ENCODE data around the gene C17orf113. TPM values are rescaled to one million over a fixed set of nuclear protein-coding genes. Genes with fewer than 3 reads are reported as not detected.

The C17orf113 gene
- total RNA-seq, 1 donor from 2014 or later: 4.5 TPM

DNA sequence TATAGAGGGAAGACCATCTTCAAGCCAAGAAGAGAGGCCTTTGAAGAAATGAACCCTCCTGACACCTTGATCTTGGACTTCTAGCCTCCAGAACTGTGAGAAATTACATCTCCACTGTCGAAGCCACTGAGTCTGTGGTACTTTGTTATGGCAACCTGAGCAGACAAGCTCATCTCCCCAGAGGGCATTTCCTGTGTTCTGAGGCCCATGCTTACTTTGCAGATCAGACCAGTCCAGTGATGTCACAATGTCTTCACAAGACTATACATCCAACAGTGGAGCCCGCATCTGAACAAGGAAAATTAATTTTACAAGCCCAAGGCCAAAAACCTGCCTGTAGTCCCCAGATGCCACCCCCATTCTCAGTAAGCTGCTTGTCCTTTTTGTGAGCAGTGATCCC, 14.8 kb upstream of the C17orf113 start:
- H3K4me1 Mint-ChIP-seq: peaks cover 20% of the 10 kb centered on the region
- no peaks in the 10 kb centered on the region for H3K27me3 Mint-ChIP-seq
- no peaks in the 10 kb centered on the region for H3K36me3 Mint-ChIP-seq (ENCODE audit: low read depth)
- ChIA-PET CTCF (interaction anchor here (0.8 to 5.5 kb wide), 7 partner anchors 19 to 102 kb away, joined by 3 to 72 read pairs (median 4); partner anchors contain the start of genes DNAJC7 and KAT2A), POLR2A (interaction anchor here (0.9 to 1.3 kb wide), 2 partner anchors 48 to 51 kb away, joined by 3 to 4 read pairs; partner anchors contain the start of gene DNAJC7)
- intact Hi-C loops (cut with micrococcal nuclease): no loop called here
- no peaks in the 10 kb centered on the region for H3K9me3 Mint-ChIP-seq
- DNase-seq (no peak), ATAC-seq (ENCODE audit: low read depth) (no peak)
- H3K27ac Mint-ChIP-seq: peak overlapping the region; percentile 50
- TF ChIP-seq, protein P1, sequence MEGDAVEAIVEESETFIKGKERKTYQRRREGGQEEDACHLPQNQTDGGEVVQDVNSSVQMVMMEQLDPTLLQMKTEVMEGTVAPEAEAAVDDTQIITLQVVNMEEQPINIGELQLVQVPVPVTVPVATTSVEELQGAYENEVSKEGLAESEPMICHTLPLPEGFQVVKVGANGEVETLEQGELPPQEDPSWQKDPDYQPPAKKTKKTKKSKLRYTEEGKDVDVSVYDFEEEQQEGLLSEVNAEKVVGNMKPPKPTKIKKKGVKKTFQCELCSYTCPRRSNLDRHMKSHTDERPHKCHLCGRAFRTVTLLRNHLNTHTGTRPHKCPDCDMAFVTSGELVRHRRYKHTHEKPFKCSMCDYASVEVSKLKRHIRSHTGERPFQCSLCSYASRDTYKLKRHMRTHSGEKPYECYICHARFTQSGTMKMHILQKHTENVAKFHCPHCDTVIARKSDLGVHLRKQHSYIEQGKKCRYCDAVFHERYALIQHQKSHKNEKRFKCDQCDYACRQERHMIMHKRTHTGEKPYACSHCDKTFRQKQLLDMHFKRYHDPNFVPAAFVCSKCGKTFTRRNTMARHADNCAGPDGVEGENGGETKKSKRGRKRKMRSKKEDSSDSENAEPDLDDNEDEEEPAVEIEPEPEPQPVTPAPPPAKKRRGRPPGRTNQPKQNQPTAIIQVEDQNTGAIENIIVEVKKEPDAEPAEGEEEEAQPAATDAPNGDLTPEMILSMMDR (IDR thresholded peaks at IDR 0.05): no peak
- H3K4me3 Mint-ChIP-seq: no peak overlapping the region

DNA sequence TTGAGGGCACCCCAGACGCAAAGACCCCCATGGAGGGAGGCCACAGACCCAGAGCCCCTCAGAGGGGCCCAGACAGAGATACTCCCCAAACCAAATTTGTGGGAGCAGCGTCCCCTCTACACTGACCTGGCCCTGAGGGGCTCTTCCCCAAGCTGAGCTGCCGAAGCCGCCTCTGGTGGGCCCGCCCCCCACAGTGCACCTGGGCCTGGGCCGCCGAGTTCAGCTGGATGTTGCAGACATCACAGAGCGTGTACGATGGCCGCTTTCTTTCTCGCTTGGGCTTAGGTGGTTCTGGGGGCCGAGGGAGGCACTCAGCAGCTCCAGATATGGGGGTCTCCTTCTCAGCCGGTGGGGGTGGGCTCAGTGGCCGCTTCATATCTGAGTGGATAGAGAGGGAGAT, 12.3 kb upstream of the C17orf113 start:
- TF ChIP-seq, protein P1 (IDR thresholded peaks at IDR 0.05): no peak
- DNase-seq (no peak), ATAC-seq (ENCODE audit: low read depth) (no peak)
- CTCF ChIA-PET: interaction anchor here (1.1 to 1.7 kb wide), 2 partner anchors 21 to 98 kb away, joined by 3 to 4 read pairs; no protein-coding TSS in a partner anchor
- Mint-ChIP-seq H3K4me3 (no peak overlapping the region), H3K9me3 (no peaks in the 10 kb centered on the region), H3K36me3 (ENCODE audit: low read depth) (no peaks in the 10 kb centered on the region), H3K27me3 (no peaks in the 10 kb centered on the region), H3K4me1 (peaks cover 20% of the 10 kb centered on the region), H3K27ac (no peak overlapping the region)
- intact Hi-C loops (cut with micrococcal nuclease): loop anchor here (1.0 kb wide), 3 partner anchors 37 to 99 kb away; no protein-coding TSS in a partner anchor
- POLR2A ChIA-PET: interaction anchor here (0.9 kb wide), 1 partner anchor 37 kb away, joined by 3 read pairs; no protein-coding TSS in a partner anchor

DNA sequence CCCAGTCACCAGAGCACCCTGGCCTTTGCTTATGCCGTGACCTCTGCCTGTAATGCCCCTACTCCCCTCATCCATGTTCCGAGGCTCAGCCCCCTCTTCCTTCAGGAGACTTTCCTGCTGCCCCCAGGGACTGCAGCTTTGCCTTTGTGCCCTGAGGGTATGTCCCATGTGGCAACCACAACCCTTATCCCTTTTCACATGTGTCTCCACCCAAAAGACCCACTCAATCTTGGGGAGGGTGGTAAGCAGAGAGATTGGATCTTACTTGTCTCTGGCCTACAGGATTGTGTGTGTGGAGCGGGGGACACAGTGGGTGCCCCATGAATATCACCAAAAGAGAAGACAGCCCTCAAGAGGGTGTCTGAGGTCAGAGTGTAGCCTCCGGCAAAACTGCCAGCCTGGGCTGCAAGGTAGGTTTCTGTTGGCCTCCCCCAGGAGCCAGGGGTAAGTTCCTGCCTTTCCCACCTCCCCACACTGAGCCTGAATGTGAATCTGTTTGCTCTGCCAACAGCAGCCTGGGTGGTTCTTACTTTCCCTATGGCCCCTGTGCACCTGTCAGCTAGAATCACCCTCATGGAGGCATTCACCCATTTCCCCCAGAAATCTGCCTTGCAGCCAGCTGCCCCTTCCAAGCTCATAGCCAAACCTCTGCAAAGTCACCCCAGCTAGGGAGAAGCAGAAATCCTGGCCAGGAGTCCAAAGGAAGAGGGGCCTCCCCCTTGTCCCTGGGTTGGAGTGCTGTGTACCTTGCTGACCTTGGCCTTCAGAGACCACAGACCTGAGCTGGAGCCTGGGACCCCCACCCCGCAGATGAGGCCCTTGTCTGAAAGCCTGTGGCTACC, 11.5 kb upstream of the C17orf113 start:
- H3K27ac Mint-ChIP-seq: no peak overlapping the region
- intact Hi-C loops (cut with micrococcal nuclease): no loop called here
- TF ChIP-seq, protein P1 (IDR thresholded peaks at IDR 0.05): no peak
- no peaks in the 10 kb centered on the region for H3K36me3 Mint-ChIP-seq (ENCODE audit: low read depth)
- POLR2A ChIA-PET: interaction anchor here (1.1 kb wide), 1 partner anchor 63 kb away, joined by 3 read pairs; no protein-coding TSS in a partner anchor
- peaks cover 16% of the 10 kb centered on the region for H3K4me1 Mint-ChIP-seq
- no peaks in the 10 kb centered on the region for H3K27me3 Mint-ChIP-seq
- CTCF ChIA-PET: interaction anchor here (1.1 to 1.7 kb wide), 4 partner anchors 20 to 97 kb away, joined by 3 to 4 read pairs (median 4); no protein-coding TSS in a partner anchor
- no peak for DNase-seq
- ATAC-seq (ENCODE audit: low read depth): no peak
- no peaks in the 10 kb centered on the region for H3K9me3 Mint-ChIP-seq
- no peak overlapping the region for H3K4me3 Mint-ChIP-seq

- Mint-ChIP-seq H3K27me3 (peaks cover 2% of the 10 kb centered on the region), H3K36me3 (ENCODE audit: low read depth) (no peaks in the 10 kb centered on the region), H3K9me3 (no peaks in the 10 kb centered on the region), H3K27ac (no peak overlapping the region), H3K4me1 (peaks cover 16% of the 10 kb centered on the region), H3K4me3 (no peak overlapping the region)
- intact Hi-C loops (cut with micrococcal nuclease): no loop called here
- POLR2A ChIA-PET: no interaction called here
- CTCF ChIA-PET: interaction anchor here (1.7 kb wide), 1 partner anchor 95 kb away, joined by 4 read pairs; no protein-coding TSS in a partner anchor
- no peak for DNase-seq
- TF ChIP-seq, protein P1 (IDR thresholded peaks at IDR 0.05): no peak
- ATAC-seq (ENCODE audit: low read depth): no peak
Observed at GRCh38 chr17:42060231-42060630, 9.8 kb upstream of the C17orf113 start.

- Mint-ChIP-seq H3K4me3 (no peak overlapping the region), H3K27ac (no peak overlapping the region), H3K36me3 (ENCODE audit: low read depth) (no peaks in the 10 kb centered on the region), H3K9me3 (no peaks in the 10 kb centered on the region), H3K27me3 (peaks cover 6% of the 10 kb centered on the region), H3K4me1 (peaks cover 15% of the 10 kb centered on the region)
- DNase-seq: no peak
- ChIA-PET CTCF (no interaction called here), POLR2A (no interaction called here)
- TF ChIP-seq, protein P1 (IDR thresholded peaks at IDR 0.05): no peak
- ATAC-seq (ENCODE audit: low read depth): no peak
- intact Hi-C loops (cut with micrococcal nuclease): no loop called here
Observed at GRCh38 chr17:42059815-42060214, 9.4 kb upstream of the C17orf113 start.

All from activated B cell treated with CpG ODN at 0.5 μM for 24 hours (primary cell).